GM18508 (cell line): ENCODE data around the gene ZNF407.

Source experiments
- ATAC-seq: cut with Tn5 transposase; IDR thresholded peaks from one replicate; pipeline ENCODE4 v1.9.1; 2021; ENCODE audit warnings: moderate number of reproducible peaks; ENCODE audit not compliant: insufficient read depth, unreplicated experiment

ZNF407 gene

DNA sequence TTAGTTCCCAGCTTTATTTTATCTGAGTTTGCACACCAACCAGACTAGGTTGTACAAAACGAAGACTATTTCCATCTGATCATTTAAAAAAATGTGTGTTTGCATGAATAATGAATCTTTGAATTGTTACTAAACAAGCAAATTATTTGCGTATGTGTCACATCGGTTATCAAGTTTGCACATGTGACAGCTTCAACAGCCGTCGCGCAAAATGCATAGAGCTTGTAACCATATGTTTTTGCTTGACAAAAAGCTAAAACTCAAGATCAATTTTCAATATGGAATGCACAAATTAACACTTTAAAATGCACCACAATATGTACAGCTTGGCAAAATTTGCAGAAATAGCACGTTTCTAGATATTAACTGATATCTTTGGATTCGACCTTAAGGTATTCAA, 427.2 kb downstream of the ZNF407 start:
- ATAC-seq, result no peak

DNA sequence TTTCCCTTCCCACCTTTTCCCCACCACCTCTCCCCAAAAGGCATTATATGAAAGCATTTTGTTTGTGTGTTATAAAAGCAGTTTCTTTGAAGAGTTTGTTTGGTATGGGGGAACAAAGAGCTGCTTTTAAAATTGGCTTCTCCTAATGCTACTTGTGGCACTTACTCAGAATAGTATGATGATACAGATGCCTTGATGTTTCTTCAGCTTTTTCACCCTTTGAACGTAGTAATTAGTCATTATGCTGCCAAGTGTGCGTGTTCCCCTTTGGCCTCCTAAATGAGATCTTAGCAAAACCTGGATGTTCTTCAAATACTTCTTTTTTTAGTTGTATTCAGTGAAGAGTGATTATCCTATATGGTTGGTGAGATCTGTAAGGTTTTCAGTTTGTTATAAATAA, 427.9 kb downstream of the ZNF407 start:
- no peak for ATAC-seq

DNA sequence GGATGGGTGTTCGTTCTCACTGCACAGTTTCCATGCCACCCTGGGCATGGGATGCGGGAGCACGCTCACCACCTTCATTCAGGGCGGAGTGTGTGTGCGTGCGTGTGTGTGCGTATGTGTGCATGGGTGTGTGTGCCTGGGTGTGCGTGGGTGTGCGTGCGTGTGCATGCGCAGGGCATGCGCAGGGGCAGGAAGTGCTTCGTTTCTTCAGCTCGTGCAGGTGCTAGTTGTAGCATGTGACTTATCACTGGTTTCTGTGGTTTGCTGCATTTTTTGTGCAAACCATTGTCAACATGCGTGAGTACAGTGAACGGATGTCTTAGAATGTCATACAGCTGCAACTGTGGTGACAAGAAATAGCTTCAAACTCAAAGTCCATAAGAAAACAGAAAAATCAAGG, 431.8 kb downstream of the ZNF407 start:
- no peak for ATAC-seq

DNA sequence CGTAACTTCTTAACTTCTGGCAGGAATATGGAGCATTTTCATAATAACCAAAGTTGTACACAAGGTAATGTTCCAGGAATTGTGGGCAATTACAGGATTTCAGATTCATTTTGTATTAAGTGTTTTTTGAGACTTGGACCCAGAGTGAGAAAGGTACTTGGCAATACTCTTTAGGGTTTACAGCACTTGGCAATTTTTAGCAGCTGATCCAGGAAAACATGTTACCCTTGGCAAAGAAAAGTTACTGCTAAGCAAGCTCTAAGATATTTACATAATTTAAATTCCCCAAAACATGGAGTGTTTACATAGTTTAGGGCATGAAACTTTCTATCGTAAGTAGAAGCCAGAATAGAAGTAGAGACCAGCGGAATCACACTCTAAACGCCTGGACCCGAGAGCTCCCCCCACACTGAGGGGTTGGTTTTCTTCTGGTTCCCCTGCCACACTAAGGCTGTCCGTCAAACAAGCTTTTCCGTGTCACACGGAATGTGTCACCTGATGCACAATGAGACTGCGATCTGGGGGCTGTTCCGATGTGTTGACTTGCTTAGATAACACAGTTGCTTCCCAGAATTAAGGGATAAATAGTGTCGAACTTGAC, 434.1 kb downstream of the ZNF407 start:
- no peak for ATAC-seq

DNA sequence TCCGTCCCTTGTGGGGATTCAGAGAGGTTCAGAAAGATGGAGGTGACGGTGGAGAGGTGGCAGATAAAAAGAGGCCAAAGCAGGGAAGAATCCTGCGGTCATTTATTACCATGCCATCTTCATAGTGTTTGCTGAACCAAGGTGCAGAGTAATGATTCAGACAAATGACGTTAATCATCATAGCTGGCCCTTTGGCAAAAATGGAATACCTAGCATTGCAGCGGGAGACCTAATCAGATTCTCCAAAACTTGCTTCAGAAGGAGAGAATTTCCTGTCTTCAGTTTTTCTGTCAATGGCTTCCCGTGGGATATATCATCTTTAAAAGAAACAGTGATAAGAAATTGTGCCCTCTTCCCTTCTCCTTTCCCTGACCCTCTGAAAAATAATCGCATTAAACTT, 435.8 kb downstream of the ZNF407 start:
- no peak for ATAC-seq

DNA sequence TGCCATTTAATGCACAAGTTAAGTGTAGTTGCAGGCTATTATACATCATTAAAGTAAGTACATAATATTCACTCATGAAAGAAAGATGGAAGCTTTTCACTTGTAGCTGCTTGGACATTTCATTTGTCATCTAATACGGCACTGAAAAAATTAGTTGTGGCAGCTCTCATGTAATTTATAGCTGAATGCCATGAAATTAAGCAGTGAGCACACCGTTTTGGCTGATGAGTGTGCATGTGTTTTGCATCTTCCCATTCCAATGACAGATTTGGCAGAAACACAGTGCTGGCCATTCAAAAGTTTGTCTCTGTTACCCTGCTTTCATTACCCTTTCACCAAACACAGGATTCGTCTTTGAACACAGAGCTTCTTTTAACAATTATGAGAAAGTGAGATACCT, 437.3 kb downstream of the ZNF407 start:
- ATAC-seq, result no peak

DNA sequence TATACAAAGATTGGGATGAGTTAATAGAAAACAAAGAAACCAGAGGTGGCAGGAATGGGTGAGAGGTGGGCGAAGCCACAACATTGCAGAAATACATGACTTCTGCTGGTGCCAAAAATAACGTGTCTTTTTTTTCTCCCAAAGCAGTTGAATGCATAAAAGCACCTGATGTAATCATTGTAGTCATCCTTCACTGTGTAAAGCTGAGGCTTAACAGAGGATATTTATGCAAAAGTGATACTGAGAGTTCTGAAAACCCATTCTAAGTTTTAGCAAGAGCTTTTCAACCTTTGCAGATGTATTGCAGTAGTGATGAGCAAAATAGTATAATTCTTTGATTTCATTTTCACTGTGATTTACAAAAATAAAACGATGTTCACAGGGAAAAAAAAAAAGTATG, 438.3 kb downstream of the ZNF407 start:
- no peak for ATAC-seq

DNA sequence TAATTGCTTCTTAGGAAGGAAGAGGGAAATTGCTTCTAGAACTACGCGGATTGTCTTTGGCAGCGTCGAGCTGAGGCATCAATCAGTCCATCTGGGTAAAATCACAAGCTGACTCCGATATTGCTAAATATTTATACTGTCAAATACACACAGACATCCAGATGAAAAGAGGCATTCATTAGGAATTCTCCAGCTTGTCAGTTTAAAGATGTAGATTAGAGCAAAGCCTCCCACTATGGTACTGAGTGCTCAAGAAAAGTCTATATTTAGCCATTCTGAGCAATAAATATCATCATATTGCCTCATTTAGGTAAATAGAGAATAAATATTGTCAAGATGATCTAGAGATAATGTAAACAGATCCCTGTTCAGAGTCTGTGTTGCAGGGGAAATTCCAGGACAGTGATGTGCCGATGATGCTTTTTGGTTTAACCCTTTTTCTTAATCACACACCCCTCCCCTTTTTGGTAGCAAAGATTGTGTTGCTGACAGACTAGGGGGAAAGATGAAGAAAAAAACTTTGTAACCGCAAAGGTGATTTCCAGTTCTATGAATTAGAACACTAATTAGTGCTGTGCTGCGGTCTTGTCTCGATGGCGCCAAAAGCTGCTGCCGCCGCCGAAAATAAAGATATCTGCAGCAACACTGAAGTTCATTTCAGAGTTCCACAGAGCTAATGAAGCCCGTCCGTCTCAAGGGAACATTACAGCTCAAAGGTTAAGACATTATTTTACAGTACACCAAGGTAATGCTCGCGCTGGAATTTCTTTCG, 439.4 kb downstream of the ZNF407 start:
- no peak for ATAC-seq

DNA sequence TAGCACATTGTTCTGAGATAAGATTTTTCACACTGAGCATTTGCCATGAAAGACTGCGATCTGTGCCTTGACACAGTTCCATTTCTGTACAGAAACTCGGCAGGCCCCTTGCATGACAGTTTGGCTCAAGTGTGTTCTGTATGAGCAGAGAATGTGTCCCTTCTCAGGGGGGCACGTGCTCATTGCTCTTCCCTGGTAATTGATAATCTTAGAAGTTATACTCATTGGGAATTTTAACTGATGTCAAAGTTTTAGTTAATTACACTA, 440.0 kb downstream of the ZNF407 start:
- ATAC-seq, result no peak

DNA sequence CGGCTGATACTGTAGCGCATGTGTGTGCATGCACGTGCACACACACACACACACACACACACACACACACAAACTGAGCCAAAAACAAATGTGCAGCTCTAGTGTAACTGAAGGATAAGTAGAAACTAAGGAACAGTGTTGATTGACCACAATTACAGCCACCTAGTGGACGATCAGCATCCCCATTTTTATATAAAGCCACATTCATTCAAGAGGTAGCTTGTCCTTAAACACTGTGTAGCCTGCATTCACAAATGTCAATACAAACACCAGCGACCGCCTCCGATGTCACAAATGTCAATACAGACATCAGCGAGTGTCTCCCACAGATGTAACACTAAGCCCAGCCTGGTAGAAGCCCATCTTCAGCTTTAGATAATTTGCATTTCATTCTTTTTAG, 443.9 kb downstream of the ZNF407 start:
- ATAC-seq, result no peak

DNA sequence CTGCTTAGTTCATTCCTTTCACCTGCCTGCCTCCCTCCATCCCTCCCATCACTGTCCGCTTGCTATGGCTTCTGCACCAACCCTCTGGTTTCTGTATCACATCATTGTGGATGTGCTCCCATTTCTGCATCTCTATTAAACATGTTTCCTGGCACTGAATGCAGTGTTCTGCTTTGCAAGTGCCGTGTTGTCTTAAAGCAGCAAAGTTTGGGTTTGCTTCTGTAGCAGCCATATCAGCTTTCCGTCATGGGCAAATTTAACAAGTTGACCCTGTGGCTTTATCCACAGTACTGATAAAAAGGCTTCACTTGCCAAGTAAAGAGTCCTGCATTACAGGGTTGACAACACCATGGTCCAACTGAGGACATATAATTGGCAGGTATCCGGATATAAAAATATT, 445.8 kb downstream of the ZNF407 start:
- no peak for ATAC-seq

DNA sequence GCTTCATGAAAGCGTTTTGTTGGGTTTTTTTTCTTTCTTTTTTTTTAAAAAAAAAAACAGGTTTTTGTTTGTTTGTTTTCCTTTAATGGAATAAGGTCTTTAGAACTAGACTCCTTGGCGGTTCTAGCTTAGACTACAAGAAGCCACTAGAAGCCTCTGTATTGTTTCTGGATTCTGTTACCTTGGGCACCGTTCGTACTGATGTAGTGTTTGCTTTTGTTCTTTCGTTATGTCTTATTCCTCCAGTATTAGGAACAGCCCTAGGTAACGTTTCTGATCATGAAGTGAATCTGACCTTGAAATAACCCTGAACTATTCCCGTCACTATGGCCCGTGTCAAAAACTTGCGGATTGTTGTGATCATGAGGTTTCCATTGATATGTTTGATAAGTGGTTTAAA, 446.6 kb downstream of the ZNF407 start:
- ATAC-seq, result no peak

DNA sequence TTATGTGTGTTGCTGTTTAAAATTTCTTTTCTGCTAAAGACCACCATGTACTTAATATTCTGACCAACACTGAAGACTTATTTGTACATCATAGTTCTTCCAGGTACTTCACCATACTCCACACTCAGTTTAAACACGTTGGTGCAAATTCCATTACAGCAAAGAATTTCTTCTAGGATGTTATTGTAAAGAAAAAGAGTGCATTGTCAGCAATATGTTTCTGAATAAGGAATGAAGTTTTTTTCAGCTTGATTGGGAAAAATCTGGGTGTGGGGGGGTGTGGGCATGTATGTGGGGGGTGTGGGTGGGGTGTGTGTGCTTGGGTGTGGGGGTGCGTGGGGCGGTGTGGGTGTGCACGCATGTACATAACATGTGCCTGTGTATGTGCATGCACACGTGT, 447.1 kb downstream of the ZNF407 start:
- ATAC-seq, result no peak

DNA sequence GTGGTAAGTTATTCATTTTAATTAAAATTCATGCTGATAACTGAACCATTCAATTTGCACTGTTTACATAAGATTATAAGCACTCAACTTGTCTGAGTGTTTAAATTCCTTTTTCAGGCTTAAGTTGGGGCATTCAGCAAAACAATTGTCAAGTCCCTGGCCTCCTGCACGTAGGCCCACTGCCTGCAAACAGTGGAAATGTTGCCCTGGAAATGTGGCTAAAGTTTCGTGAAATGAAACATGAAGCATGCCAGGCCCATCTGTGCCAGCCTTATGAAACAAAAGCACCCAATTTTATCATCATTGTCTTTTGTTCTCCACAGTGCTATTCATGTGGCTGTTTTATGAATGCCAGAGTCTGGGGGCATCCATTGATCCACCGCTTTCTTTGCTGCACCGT, 447.6 kb downstream of the ZNF407 start:
- no peak for ATAC-seq

DNA sequence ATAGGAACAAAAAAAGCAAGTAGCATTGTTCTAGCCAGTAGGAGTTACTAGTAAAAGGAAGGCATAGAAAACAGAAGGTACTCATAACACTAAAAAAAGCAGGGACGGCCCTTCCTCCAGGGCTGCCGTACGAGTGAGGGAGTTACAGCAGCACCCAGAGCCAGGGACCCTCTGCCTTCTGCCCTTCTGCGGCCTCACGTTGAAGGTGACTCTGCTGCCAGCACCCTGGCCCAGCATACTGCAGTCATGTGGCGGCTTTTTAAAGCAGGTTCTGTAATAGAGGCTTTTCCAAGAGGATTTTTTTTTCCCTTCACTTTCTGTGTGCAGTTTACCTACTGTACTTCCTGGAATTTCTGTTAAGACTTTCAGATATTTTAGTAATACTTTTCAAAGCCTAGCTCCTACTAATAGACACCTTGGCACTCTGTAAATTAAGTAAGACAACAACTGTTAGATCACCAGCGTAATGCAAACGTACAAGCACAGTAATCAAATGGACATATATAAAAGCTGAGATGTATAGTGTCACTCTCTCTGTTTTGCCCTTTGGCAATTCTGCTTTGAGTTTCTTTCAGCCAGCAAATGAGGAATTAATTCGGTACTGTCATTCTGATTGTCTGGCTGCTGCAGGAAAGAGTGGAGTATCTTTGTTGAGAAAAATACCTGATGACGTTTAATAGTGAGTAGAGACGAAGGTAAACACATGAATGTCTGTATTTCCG, 449.7 kb downstream of the ZNF407 start:
- no peak for ATAC-seq

DNA sequence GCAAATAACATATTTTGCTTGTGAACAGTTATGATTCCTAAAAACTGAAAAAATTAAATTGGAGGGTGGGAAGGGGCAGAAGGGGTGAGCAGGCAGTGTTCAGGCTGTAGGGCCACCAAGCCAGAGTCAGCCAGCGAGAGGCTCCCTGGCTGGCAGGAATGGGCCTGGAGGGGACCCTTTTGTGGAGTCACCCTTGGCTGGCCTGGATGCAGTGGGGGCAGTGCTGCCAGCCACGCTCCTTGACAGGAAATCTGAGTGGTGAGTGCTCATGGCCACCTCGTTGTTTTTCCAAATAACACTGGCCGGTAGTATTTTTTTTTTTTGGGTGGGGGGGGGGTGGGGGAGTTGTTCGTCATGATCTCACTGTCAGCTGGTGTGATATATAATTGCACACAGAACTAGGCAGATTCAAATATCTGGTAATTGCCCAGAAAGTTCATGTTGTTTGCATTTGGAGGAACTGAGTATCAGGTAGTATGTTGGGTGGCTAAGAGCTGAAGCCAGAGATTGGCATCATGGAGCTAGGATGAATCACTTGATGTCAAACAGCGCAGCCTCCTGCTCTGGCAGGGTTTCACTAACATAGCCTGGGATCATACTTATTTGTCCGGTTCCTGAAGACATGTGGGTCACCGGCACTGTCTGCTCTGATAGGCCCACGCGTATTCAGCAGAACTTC, 451.2 kb downstream of the ZNF407 start:
- ATAC-seq, result no peak

DNA sequence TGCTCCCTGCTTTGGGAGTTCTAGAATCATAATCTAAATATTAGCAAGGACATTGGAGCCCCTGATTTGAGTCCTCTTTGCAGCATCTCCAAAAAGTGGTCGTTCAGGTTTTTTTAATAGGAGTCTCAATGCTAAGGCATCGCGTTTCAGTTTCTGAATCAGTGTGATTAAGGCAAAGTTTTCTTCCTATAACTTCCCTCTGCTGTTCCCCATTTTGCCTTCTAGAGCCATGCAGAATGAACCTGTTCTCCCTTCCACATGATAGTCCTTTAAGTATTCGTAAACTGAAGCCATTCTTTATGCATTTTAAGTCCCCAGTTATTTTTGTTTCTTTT, 451.8 kb downstream of the ZNF407 start:
- ATAC-seq, result no peak

DNA sequence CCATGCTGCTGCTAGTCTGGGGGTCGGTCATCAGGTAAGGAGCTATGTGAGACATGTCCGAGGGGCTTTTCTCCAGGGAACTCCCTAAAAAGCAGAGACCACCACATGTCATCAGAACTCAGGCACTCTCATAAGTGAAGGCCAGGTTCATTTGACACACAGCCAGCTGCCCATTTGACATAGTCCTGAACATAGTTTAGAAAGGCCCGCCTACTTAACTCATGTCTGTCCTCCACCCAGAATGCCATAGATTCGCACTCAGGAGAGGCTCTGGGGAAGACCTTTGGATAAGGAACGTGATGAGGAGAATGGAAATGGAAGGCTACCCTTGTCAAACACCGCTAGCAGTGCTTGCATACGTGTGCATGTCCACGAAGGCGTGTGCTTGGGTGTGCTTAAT, 454.1 kb downstream of the ZNF407 start:
- no peak for ATAC-seq

DNA sequence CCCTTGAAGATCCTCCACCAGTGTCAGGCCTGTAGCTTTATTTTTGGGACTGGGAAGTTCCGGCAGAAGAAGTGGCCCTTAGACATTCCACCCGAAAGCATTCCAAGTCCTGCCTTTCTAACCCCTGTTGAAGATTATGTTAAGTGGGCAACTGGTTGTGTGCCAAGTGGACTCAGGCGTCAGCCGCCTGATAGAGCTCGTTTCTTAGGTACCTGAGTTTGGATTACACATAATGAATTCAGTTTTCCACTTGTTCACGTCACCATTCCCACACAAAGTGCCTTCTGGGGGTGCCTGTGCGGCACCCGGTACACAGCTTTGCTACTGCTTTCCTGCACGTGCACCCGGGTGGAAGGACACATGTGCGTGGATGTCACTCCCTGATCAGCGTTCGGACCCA, 454.8 kb downstream of the ZNF407 start:
- no peak for ATAC-seq

DNA sequence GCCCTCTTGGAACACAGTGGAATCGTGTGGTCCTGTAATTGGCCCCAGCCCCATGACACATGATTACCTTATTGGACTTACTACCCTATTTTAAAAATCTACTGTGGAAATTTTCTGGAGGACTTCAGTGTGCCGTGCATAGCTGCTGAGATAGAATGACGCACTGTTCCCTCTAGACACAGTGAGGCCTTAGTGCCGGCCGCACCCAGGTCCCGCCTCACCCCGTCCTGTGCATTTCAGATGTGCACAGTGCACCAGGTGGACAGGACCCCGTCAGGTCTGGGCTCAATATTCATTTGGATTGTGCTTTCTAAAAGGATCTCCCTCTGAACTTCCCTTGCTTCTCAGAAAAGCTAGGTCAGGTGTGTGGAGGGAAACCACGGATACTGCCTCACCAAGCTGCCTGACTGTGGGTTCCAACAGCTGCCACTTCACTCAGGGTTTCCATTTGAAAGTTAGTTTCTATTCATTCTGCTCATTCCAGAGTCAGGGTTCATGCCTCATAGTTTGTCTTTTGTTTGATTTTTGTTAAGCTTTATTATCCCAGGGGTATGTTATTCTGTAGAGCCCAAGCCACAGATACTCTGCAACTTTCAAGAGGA, 455.5 kb downstream of the ZNF407 start:
- no peak for ATAC-seq

DNA sequence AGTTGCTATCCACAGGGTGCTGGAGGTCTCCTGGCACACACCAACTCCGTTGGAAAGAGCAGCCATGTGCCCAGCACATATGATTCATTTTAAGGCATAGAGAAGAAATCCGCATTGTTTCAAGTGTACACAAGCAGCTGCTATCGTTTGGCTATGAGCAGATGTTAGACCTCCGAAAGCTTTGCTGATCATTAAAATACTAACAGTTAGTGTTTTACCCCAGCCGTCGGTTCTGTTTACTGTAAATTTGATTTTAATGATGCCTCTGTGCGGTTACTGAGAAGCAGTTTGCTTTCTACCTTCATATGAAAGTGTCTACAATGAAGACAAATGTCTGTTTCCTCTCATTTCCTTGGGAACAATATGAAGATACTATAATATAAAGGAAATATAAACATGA, 456.4 kb downstream of the ZNF407 start:
- ATAC-seq, result no peak
